ENCODE data around the gene PRKAR2A. TPM values are rescaled to one million over a fixed set of nuclear protein-coding genes. Genes with fewer than 3 reads are reported as not detected.
A peak's percentile ranks its signal among the peaks of the same experiment; 100 is the strongest.
"Not testable (repeated sequence)": the region's sequence is repeated elsewhere in the genome, so short reads cannot be mapped to it uniquely, and the experiment has no call there.

PRKAR2A gene
- total RNA-seq, 1 donor from 2014 or later = 47.6 TPM

- no peak overlapping the region for H3K27ac ChIP-seq
- intact Hi-C loops (cut with DNase I) = no loop called here
- DNase-seq (no peak), ATAC-seq (no peak)
- TF ChIP-seq CTCF (IDR thresholded peaks at IDR 0.05) = no peak
- peaks cover 26% of the 10 kb centered on the region for H3K4me1 ChIP-seq
- H3K4me3 ChIP-seq = peak overlapping the region; percentile 92
- no peaks in the 10 kb centered on the region for H3K9me3 ChIP-seq
- no peaks in the 10 kb centered on the region for H3K27me3 ChIP-seq
- no peaks in the 10 kb centered on the region for H3K36me3 ChIP-seq
Observed at GRCh38 chr3:48845170-48845569, 2.5 kb downstream of the PRKAR2A start.

DNA sequence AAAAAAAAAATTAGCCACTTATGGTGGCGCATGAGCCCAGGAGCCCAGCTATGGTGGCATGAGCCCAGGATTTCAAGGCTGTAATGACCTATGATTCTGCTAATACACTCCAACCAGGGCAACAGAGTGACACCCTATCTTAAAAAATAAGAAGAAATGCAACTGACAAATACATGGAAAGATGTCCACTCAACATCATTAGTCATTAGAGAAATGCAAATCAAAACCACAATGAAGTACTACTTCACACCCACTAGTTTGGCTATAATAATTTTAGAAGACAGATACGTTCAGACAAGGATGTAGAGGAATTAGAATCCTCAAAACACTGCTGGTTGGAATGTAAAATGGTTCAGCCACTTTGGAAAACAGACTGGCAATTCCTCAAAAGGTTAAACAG is 10.5 kb downstream of the PRKAR2A start:
- Histone ChIP-seq H3K27ac (no peak overlapping the region), H3K9me3 (no peaks in the 10 kb centered on the region), H3K4me1 (peaks cover 6% of the 10 kb centered on the region), H3K36me3 (no peaks in the 10 kb centered on the region), H3K4me3 (no peak overlapping the region), H3K27me3 (no peaks in the 10 kb centered on the region)
- TF ChIP-seq CTCF (IDR thresholded peaks at IDR 0.05) = no peak
- ATAC-seq (no peak), DNase-seq (no peak)
- intact Hi-C loops (cut with DNase I) = no loop called here

GRCh38 chr3:48835650-48836366 is 11.9 kb downstream of the PRKAR2A start:
- no peak for TF ChIP-seq CTCF (IDR thresholded peaks at IDR 0.05)
- H3K4me1 ChIP-seq = peaks cover 6% of the 10 kb centered on the region
- no peaks in the 10 kb centered on the region for H3K27me3 ChIP-seq
- H3K4me3 ChIP-seq = no peak overlapping the region
- no peaks in the 10 kb centered on the region for H3K36me3 ChIP-seq
- no peak for DNase-seq
- H3K27ac ChIP-seq = no peak overlapping the region
- no peaks in the 10 kb centered on the region for H3K9me3 ChIP-seq
- no peak for ATAC-seq
- intact Hi-C loops (cut with DNase I) = no loop called here

GRCh38 chr3:48832684-48833083 is 15.0 kb downstream of the PRKAR2A start:
- peak; percentile 58 for ATAC-seq
- H3K4me3 ChIP-seq = no peak overlapping the region
- TF ChIP-seq CTCF (IDR thresholded peaks at IDR 0.05) = no peak

GRCh38 chr3:48830715-48831114 is 17.0 kb downstream of the PRKAR2A start:
- no peaks in the 10 kb centered on the region for H3K9me3 ChIP-seq

More at GRCh38 chr3:48832684-48833083, 15.0 kb downstream of the PRKAR2A start:
- no peaks in the 10 kb centered on the region for H3K9me3 ChIP-seq
- no peak overlapping the region for H3K27ac ChIP-seq
- no peaks in the 10 kb centered on the region for H3K36me3 ChIP-seq
- intact Hi-C loops (cut with DNase I) = no loop called here
- no peaks in the 10 kb centered on the region for H3K27me3 ChIP-seq
- no peak for DNase-seq
- H3K4me1 ChIP-seq = no peaks in the 10 kb centered on the region

DNA sequence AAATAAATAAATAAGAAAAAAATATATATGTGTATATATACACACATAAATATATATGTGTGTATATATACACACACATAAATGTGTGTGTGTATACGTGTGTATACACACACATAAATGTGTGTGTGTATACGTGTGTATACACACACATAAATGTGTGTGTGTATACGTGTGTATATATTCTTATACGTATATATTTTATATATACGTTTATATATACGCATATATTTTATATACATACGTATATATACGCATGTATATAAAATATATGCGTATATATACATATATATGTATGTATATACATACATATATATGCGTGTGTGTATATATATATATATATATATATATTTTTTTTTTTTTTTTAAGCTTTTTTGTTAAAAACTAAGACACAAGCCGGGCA is 18.1 kb downstream of the PRKAR2A start:
- H3K4me3 ChIP-seq; H3K4me1 ChIP-seq; H3K27ac ChIP-seq; ATAC-seq; H3K36me3 ChIP-seq; H3K27me3 ChIP-seq; intact Hi-C loops (cut with DNase I); DNase-seq; H3K9me3 ChIP-seq: not testable (repeated sequence)

More at GRCh38 chr3:48830715-48831114, 17.0 kb downstream of the PRKAR2A start:
- intact Hi-C loops (cut with DNase I) = no loop called here
- no peak for ATAC-seq
- Histone ChIP-seq H3K36me3 (no peaks in the 10 kb centered on the region), H3K27ac (no peak overlapping the region), H3K4me1 (no peaks in the 10 kb centered on the region), H3K27me3 (no peaks in the 10 kb centered on the region), H3K4me3 (no peak overlapping the region)
- TF ChIP-seq CTCF (IDR thresholded peaks at IDR 0.05) = no peak
- no peak for DNase-seq

DNA sequence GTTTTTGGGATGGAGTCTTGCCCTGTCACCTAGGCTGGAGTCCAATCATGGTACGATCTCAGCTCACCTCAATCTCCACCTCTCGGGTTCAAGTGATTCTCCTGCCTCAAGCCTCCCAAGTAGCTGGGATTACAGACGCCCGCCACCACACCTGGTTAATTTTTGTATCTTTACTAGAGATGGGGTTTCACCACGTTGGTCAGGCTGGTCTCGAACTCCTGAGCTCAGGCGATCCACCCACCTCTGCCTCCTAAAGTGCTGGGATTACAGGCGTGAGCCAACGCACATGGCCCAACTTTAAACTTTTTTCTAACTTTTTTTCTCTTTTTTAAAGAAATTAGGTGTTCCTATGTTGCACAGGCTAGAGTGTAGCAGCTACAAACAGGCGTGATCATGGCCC is 19.8 kb downstream of the PRKAR2A start:
- H3K27ac ChIP-seq; H3K36me3 ChIP-seq; H3K4me3 ChIP-seq; H3K9me3 ChIP-seq; intact Hi-C loops (cut with DNase I); H3K4me1 ChIP-seq; H3K27me3 ChIP-seq; ATAC-seq; DNase-seq: not testable (repeated sequence)

Data from upper lobe of right lung (tissue), 1 donor.